SJCRH30 (cell line): ENCODE data around the gene SNED1. TPM values are rescaled to one million over a fixed set of nuclear protein-coding genes. Genes with fewer than 3 reads are reported as not detected.

ENCODE experiments used
- DNase-seq, 2 experiments: peaks; one replicate each; pipeline ENCODE4 v3.0.0-alpha.2; 2015 to 2020
- H3K27ac ChIP-seq: fragments of 250-450 bp; sonication (Bioruptor Pico); 2 replicates; pipeline ENCODE4 v1.5.1; 2020; ENCODE audit warnings: mild to moderate bottlenecking, moderate library complexity
- H3K27me3 ChIP-seq: fragments of 250-450 bp; sonication (Bioruptor Pico); 2 replicates; pipeline ENCODE4 v1.5.1; 2020; ENCODE audit warnings: mild to moderate bottlenecking, moderate library complexity
- H3K36me3 ChIP-seq: fragments of 250-450 bp; sonication (Bioruptor Pico); 2 replicates; pipeline ENCODE4 v1.5.1; 2020; ENCODE audit warnings: mild to moderate bottlenecking, moderate library complexity
- H3K4me1 ChIP-seq: fragments of 250-450 bp; sonication (Bioruptor Pico); 2 replicates; pipeline ENCODE4 v1.5.1; 2020; ENCODE audit warnings: mild to moderate bottlenecking, moderate library complexity
- H3K4me3 ChIP-seq: fragments of 250-450 bp; sonication (Bioruptor Pico); 2 replicates; pipeline ENCODE4 v1.5.1; 2020; ENCODE audit warnings: mild to moderate bottlenecking, moderate library complexity
- H3K9me3 ChIP-seq: fragments of 250-450 bp; sonication (Bioruptor Pico); replicated peaks from 2 replicates; pipeline ENCODE4 v1.5.1; 2020; ENCODE audit warnings: mild to moderate bottlenecking, moderate library complexity
- total RNA-seq: library from RNA; depleted of rRNA; stranded (reverse); fragments of >200 nt; shearing (Covaris generic); gene quantifications from 2 replicates; pipeline ENCODE4 v1.2.3, GENCODE V29; 2014

The SNED1 gene
- total RNA-seq, 1 experiment from 2014 or later = 28.4 TPM

DNA sequence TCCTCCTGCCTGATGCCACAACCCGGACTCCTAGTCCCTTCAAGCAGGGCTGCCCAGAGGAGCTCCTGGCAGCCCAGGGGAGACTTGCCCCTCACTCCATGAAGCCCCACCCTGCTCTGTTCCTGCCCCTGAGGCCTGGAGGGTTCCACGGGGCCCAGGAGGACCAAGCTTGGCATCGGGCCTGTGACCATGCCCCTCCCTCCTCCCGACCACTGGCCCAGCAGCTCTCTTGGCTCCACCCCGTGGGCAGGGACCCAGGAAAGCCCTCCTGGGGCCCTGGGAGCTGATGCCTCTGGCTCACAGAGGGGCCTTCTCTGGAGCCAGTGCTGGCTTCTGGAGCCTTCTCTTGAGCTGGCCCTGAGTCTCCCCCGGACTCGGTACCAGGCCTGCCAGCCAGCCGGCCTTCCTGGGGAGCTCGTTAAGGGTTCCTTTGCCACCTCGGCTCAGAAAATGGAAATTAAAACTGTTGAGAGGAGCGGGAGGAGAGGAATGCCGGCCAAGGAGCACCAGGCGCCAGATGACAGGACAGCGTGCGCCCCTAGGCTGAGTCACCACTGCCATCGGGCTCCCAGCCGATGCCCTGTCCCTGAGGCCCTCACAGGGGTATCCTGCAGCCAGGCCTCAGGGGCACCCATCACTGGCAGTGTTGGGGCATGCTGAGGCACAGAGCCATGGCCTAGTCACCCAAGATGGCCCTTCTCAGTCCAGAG lies 40.6 kb upstream of the SNED1 start:
- Histone ChIP-seq H3K27me3 (peaks cover 6% of the 10 kb centered on the region), H3K36me3 (no peaks in the 10 kb centered on the region), H3K4me3 (no peak overlapping the region), H3K27ac (no peak overlapping the region), H3K9me3 (no peaks in the 10 kb centered on the region), H3K4me1 (peaks cover 63% of the 10 kb centered on the region)
- DNase-seq = peak; percentile 64 to 80

DNA sequence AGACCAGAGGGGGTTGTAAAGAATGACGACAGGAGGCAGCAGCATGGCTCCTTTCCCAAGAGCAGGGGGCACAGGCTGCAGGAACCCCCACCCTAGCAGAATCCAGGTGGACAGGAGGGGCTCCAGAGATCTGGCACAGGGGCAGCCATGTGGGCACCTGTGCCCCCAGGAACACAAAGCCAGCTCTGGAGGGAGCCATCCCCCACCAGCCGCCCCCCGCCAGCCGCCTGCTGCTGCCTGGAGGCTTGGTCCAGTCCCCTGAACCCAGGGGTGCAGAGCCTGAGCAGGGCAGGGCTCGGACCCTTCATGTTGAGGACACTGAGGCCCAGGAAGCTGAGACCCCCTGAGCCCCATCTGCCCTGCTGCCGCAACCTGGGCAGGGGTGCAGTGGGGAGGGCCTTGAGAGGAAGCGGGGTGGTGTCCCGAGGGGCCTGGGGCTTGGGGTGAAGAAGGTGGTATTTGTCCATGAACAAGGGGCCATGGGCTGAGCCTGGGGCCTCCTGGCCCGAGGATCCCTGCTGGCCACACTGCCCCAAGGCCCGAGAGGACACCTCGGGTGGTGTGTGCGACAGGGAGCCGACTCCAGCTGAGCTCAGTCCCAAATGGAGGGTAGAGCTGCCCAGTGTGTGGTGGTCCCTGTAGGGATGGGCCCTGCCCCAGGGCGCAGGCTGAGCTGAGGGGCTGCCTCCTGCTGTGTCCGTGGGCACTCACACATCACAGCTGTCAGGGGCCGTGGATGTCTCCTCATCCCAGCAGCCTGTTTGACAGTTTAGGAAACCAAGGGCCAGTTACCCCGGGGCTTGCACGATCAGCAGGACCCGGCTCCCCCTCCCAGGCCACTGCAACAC lies 39.8 kb upstream of the SNED1 start:
- Histone ChIP-seq H3K4me3 (no peak overlapping the region), H3K27me3 (peaks cover 6% of the 10 kb centered on the region), H3K4me1 (peaks cover 55% of the 10 kb centered on the region), H3K27ac (no peak overlapping the region), H3K36me3 (no peaks in the 10 kb centered on the region), H3K9me3 (no peaks in the 10 kb centered on the region)
- DNase-seq = no peak

DNA sequence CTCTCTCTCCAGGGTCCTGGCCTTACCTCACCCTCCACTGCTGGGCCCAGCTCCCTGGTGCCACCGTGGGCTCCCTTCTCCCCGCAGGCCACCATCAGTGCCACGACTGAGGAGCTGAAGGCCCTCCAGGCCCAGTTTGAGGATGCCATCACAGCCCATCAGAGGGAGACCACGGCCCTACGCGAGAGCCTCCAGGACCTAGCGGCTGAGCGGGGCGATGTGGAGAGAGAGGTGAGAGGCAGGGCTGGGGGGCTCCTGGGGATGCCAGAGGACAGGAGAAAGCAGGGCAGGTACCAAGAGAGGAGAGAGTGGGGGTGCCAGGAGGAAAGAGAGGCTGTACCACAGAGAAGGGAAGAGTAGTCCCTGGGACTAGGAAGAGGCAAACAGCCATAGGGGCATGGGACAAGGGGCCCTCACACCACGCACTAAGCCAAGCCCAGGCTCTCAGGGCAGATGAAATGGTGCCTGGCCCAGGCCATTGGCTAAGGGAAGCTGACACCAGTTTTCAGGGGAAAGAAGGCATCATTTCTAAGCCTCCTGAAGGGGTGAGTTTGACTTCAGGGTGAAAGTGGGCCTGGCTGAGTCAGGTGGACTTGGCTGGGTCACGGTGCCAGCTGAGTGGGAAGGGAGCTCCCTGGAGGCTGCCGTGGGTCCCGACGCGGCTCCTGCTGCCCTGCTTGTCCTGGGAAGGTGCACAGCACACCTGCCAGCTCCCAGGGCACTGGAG lies 39.0 kb upstream of the SNED1 start:
- H3K9me3 ChIP-seq = no peaks in the 10 kb centered on the region
- H3K36me3 ChIP-seq = no peaks in the 10 kb centered on the region
- H3K27ac ChIP-seq = no peak overlapping the region; the same call in 1 of the 2 replicates
- DNase-seq = peak; percentile 4 to 28
- H3K27me3 ChIP-seq = peaks cover 6% of the 10 kb centered on the region
- peaks cover 48% of the 10 kb centered on the region for H3K4me1 ChIP-seq
- H3K4me3 ChIP-seq = no peak overlapping the region

DNA sequence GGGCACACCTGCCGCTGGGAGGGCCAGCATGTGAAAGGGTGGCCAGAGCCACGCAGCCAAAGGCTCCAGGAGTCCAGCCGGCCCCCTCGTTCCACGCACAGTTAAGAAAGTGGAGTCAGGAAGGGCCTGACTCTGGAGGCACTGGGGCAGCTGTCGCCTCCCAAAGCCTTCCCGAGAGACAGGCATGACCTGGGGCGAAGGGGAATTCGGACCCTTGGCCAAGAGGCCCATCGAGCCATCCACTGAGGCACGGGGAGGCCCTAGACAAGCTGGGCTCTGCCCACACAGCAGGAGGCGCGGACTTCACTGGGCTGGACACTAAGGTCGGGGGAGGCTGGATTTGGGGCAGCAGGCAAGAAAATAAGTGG lies 38.5 kb upstream of the SNED1 start:
- DNase-seq = peak; percentile 24 to 41
- Histone ChIP-seq H3K27me3 (peaks cover 6% of the 10 kb centered on the region), H3K36me3 (no peaks in the 10 kb centered on the region), H3K27ac (peak overlapping the region; percentile 38; the same call in 1 of the 2 replicates), H3K4me3 (peak overlapping the region; percentile 27; the same call in 1 of the 2 replicates), H3K9me3 (no peaks in the 10 kb centered on the region), H3K4me1 (peaks cover 42% of the 10 kb centered on the region)

DNA sequence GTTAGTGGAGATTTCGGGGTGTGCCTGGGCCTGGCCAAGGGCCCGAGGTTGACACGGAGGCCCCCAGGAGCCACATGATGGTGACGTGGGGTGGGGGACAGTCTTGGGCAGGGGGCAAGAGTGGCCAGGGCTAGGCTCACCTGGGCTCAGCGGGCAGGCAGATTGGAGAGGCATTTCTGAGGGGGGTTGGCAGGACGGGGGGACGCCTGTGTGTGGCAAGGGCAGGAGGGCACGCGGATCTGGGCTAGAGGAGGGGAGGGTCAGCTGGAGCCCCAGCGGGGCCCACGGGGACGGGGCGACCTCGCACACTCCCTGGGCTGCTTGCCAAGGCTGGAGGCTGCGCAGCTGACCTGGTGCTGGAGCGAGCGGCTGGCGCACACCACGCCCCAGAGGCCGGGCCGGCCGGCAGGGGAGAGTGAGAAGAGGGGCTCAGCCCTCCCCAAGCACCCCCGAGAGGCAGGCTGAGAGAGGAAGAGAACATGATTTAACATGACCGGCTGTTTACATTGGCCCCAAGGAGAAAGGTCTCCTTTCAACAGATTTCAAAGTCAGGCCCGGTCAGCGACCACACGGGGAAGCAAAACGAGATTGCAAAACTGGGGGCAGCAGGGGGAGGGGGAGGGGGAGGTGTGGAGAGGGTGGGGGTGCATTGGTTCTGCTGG lies 38.0 kb upstream of the SNED1 start:
- Histone ChIP-seq H3K27me3 (peaks cover 2% of the 10 kb centered on the region), H3K27ac (peak overlapping the region; percentile 38; the same call in 1 of the 2 replicates), H3K9me3 (no peaks in the 10 kb centered on the region), H3K4me1 (peaks cover 42% of the 10 kb centered on the region), H3K4me3 (peak overlapping the region; percentile 27), H3K36me3 (no peaks in the 10 kb centered on the region)
- peak; percentile 88 to 89 for DNase-seq

DNA sequence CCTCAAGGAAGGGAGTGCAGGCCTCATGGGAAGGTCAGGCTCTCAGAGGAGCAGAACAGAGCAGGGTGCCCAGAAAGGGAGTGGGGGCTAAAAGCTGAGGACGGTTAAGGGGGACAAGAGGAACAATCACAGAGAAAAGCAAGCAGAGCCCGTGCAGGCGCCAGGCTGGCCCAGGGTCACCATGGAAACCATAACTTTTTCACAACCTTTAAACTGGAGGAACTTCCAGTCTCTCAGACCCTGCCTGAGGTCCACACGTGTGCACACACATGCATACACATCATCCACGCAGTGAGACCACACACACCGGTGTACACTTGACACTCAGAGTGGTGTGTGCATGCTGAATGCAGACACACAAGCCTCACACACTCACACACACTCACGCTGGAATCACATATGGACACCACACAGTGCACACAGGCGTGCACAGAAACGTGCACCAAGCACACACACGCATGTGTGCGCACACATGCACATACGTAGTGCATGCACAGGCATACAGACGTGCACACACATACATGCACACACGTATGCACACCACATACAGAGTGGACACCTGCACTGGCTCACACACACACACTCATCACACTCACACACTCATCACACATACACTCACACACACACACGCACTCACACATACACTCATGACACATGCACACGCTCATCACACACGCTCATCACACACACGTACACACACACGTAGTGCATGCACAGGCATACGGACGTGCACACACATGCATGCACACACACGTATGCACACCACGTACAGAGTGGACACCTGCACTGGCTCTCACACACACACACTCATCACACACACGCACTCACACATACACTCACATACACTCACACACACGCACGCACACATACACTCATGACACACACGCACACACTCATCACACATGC lies 37.2 kb upstream of the SNED1 start:
- peak overlapping the region; percentile 46; the same call in 1 of the 2 replicates for H3K27ac ChIP-seq
- H3K36me3 ChIP-seq = no peaks in the 10 kb centered on the region

DNA sequence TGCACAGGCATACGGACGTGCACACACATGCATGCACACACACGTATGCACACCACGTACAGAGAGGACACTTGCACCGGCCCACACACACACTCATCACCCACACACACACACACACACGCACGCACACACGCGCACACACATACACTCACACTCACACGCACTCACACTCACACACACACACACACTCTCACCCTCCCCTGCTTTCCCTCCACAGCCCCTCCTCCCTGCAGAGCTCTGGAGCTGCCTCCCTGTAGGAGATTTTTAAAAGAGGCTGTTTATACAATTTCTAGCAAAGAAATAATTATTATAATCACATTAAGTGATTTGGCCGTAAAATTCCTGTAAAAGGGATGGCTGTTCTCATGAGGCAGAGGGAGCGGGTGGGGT lies 36.5 kb upstream of the SNED1 start:
- H3K9me3 ChIP-seq = no peaks in the 10 kb centered on the region
- no peak for DNase-seq
- H3K27ac ChIP-seq = no peak overlapping the region
- H3K27me3 ChIP-seq = no peaks in the 10 kb centered on the region
- H3K4me3 ChIP-seq = no peak overlapping the region
- H3K36me3 ChIP-seq = no peaks in the 10 kb centered on the region
- peaks cover 36% of the 10 kb centered on the region for H3K4me1 ChIP-seq

More for the DNA sequence above, 37.2 kb upstream of the SNED1 start:
- H3K4me1 ChIP-seq = peaks cover 39% of the 10 kb centered on the region
- H3K4me3 ChIP-seq = no peak overlapping the region
- no peaks in the 10 kb centered on the region for H3K9me3 ChIP-seq
- DNase-seq = no peak
- H3K27me3 ChIP-seq = no peaks in the 10 kb centered on the region

DNA sequence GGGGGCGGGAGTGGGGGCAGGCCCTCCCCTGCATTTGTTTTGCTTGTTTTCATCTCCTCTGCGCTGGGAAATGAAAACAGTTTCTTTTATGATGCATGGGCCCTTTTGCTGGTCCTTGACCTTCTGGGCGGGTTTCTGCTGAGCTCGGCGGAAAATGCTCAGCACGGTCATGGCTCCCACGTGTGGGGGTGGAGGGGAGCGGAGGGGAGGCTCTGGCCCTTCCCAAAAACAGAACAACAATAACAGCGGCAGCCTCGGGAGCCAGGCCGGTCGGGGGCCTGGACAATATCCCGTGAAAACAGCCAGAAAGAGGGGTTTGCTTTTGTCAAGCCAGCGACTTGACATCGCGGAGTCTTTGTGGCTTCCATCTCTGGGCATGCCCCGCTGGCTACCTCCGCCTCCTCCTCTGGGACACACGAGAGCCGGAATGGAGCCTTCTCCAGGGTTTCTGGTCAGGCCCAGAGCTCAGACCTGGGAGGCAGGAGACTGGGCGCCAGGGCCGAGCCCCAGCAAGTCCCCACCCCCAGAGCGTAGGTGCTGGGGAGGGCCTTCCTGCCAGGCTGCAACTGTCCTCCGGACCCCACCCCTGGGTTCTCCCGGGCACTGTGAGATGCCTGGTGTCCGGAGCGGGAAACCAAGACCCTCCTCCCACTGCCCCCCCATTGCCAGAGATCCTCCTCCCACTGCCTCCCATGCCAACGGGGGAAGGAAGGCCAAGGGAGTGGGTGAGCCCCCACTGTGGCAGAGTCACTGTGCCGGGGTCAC lies 35.9 kb upstream of the SNED1 start:
- no peaks in the 10 kb centered on the region for H3K27me3 ChIP-seq
- no peaks in the 10 kb centered on the region for H3K9me3 ChIP-seq
- H3K36me3 ChIP-seq = no peaks in the 10 kb centered on the region
- no peak overlapping the region for H3K27ac ChIP-seq
- H3K4me3 ChIP-seq = no peak overlapping the region
- H3K4me1 ChIP-seq = peaks cover 35% of the 10 kb centered on the region
- peak; percentile 20 to 35 for DNase-seq

DNA sequence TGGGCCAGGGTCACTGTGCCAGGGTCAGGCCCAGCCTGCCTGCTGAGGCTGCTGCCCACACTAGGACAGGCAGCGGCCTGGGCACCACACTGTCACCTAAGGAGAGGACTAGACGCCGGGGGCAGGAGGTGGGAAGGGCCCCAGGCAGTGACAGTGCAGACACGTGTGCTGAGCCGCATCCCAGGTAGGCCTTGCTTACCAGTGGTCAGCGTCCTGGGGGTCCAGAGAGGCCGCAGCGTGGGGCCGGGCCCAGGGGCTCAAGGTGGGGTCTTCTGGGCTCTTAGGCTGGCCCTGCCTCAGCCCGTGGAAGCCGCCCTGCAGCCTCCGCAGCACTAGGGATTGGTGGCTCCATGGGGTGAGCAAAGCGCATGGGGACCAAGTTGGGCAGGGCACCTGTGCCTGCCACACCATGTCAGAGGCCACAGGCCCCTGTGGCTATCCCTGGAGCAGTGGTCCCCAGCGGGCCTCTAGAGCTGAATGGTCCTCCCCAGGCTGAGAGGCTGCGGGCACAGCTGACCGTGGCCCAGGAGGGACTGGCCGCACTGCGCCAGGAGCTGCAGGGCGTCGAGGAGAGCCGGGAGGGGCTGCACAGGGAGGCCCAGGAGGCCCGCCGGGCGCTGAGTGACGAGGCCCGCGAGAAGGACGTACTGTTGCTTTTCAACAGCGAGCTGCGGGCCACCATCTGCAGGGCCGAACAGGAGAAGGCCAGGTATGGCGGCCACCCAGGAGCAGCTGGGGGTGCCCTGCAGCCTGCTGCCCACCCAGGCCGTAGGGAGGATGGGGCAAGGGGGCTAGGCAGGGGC lies 35.2 kb upstream of the SNED1 start:
- no peak overlapping the region for H3K27ac ChIP-seq
- H3K9me3 ChIP-seq = no peaks in the 10 kb centered on the region
- H3K36me3 ChIP-seq = no peaks in the 10 kb centered on the region
- no peaks in the 10 kb centered on the region for H3K27me3 ChIP-seq
- no peak overlapping the region for H3K4me3 ChIP-seq
- DNase-seq = no peak
- H3K4me1 ChIP-seq = peaks cover 27% of the 10 kb centered on the region

DNA sequence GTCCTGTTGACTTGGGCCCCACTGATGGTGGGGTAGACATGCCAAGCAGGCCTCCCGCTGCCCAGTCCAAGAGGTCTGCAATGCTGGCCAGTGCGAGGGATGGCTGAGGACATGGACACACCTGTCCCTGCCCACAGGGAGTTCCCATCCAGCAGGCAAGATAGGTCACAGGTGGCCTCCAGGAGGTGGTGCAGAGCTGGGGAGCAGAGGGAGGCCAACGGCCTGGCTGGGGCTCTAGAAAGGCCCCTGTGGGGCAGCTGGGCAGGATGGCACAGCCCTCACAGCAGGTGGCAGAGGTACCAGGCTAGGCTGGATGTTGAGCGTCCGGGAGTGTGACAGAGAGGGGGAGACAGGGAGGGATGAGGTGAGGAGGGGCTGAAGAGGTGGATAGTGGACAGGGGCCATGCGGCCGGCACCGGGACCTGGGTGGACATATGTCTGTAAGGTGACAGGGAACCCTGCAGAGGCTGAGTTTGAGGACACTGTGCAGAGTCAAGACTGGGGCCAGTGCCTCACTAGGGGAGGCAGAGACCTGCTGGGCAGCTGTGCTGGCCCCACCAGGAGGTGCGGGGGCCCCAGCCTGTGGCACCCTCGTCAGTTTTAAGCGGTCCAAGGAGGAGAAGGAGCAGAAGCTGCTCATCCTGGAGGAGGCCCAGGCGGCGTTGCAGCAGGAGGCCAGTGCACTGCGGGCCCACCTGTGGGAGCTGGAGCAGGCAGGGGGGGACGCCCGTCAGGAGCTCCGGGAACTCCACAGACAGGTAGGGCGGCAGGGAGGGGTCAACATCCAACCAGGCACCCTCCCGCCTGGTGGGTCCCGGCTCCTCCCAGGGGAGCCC lies 34.3 kb upstream of the SNED1 start:
- peak in 1 of 2 experiments; percentile 2 for DNase-seq
- Histone ChIP-seq H3K27ac (no peak overlapping the region), H3K36me3 (no peaks in the 10 kb centered on the region), H3K4me1 (peaks cover 20% of the 10 kb centered on the region), H3K27me3 (no peaks in the 10 kb centered on the region), H3K4me3 (no peak overlapping the region), H3K9me3 (no peaks in the 10 kb centered on the region)

DNA sequence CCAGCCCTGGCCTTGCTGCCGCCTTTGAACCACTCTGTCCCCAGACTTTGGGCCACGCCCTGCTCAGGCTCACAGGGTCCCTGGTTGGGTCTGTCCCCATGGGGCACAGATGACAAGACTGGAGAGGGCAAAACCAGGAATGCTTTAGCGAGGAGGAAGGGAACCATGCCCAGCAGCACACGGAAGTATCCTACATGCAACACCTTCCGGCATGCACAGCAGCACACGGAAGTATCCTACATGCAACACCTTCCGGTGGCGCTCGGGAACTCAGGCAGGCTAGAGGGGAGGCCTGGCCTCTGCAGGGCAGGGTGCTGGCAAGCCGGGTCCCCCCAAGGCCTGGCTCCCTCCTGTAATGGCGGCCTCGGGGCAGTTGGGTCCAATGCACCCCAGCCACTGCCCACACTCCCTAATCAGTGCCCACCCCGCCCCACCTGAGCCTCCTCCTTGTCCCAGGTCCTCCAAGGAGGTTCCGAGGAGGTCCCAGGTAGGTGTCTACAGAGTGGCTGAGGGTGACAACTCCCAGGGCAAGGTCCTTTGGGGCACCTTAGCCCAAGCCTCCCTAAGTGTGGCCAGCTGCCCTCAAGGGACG lies 33.6 kb upstream of the SNED1 start:
- peak in 1 of 2 experiments; percentile 2 for DNase-seq
- H3K4me1 ChIP-seq = peaks cover 13% of the 10 kb centered on the region
- no peak overlapping the region for H3K27ac ChIP-seq
- no peak overlapping the region for H3K4me3 ChIP-seq
- no peaks in the 10 kb centered on the region for H3K9me3 ChIP-seq
- H3K36me3 ChIP-seq = no peaks in the 10 kb centered on the region
- no peaks in the 10 kb centered on the region for H3K27me3 ChIP-seq
